ENCODE data around the gene CNTN4.

The CNTN4 gene

DNA sequence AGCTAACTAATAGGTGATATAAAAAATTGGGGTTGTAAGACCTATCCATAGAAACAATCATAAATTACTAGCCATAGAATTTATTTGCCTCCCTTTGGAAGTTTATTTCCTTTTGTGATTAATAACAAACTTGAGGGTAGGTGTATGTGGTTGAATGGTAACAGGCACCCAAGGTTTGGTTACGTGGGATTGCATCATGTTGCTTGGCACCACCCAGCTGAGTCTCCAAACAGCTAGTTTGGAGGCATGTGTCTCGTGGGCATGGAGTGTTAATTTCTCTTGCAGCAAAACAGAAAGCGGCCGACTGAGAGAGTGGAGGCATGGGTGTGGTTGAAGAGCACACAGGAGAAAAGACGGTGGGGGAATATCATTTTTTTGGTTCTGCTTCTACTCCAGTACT is 441.4 kb downstream of the CNTN4 start:
- TF ChIP-seq, protein P1, sequence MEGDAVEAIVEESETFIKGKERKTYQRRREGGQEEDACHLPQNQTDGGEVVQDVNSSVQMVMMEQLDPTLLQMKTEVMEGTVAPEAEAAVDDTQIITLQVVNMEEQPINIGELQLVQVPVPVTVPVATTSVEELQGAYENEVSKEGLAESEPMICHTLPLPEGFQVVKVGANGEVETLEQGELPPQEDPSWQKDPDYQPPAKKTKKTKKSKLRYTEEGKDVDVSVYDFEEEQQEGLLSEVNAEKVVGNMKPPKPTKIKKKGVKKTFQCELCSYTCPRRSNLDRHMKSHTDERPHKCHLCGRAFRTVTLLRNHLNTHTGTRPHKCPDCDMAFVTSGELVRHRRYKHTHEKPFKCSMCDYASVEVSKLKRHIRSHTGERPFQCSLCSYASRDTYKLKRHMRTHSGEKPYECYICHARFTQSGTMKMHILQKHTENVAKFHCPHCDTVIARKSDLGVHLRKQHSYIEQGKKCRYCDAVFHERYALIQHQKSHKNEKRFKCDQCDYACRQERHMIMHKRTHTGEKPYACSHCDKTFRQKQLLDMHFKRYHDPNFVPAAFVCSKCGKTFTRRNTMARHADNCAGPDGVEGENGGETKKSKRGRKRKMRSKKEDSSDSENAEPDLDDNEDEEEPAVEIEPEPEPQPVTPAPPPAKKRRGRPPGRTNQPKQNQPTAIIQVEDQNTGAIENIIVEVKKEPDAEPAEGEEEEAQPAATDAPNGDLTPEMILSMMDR (IDR thresholded peaks at IDR 0.05; ENCODE audit: low read depth, low read length): no peak
- no peak overlapping the region for H3K4me3 ChIP-seq (ENCODE audit: low read depth, low read length)

DNA sequence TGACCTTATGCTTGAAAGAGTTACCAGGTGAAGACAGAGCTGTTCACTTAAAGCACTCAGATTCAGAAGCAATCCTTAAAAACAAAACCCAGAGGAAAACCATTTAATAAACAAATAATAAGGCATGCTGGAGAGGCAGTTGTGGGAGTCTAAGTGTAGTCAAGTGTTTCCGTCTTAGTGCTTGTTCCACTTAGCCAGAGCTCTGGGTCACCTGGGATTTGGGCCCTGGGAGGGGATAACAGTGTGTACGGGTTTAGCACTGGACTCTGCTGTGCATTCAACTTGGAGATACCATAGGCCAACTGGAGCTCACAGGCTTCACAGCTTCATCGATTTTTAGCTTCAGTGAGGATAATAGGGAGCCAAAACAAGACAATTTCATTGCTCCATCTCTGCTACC is 444.6 kb downstream of the CNTN4 start:
- TF ChIP-seq, protein P1 (IDR thresholded peaks at IDR 0.05; ENCODE audit: low read depth, low read length): no peak
- H3K4me3 ChIP-seq (ENCODE audit: low read depth, low read length): no peak overlapping the region

DNA sequence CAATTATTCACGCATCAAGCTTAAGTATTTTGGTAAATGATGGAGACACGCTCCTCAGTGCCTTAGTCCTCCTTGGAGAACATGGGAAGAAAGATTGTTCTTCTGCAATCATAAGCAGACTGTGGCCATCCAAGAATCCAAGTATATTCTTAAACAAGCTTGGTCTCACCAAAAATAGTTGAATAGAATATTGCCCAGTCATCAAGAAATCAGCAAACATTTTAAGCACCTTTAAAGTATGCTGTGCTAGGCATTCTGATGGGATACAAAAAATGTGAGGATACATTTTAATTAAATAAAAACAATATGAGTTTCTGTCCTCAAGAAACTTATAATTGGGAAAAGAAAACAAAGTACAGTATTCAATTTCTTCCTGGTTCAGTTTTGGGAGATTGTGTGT is 445.5 kb downstream of the CNTN4 start:
- H3K4me3 ChIP-seq (ENCODE audit: low read depth, low read length): no peak overlapping the region
- TF ChIP-seq, protein P1 (IDR thresholded peaks at IDR 0.05; ENCODE audit: low read depth, low read length): no peak

DNA sequence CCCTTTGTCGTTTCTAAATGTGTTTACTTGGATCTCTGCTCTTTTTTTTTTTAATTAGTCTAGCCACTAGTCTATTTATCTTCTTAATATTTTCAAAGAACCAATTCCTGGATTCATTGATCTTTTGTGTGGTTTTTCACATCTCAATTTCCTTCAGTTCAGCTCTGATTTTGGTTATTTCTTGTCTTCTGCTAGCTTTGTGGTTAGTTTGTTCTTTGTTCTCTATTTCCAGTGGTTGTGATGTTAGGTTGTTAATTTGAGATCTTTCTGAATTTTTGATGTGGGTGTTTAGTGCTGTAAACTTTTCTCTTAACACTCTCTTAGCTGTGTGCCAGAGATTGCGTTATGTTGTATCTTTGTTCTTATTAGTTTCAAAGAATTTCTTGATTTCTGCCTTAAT is 446.1 kb downstream of the CNTN4 start:
- no peak overlapping the region for H3K4me3 ChIP-seq (ENCODE audit: low read depth, low read length)
- TF ChIP-seq, protein P1 (IDR thresholded peaks at IDR 0.05; ENCODE audit: low read depth, low read length): no peak

DNA sequence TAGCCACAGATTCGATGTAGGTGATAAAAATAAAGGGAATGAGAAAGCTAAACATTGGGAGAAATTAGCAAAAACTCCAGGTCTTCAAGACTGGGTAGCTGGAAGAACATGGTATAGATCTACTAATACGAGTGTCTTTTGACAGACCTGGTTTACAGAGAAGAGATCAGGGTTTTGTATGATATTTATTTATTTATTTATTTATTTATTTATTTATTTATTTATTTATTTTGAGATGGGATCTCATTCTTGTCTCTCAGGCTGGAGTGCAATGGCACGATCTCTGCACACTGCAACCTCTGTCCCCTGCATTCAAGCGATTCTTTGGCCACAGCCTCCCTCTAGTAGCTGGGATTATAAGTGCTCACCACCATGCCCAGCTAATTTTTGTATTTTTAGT is 448.4 kb downstream of the CNTN4 start:
- TF ChIP-seq, protein P1 (IDR thresholded peaks at IDR 0.05; ENCODE audit: low read depth, low read length): no peak
- no peak overlapping the region for H3K4me3 ChIP-seq (ENCODE audit: low read depth, low read length)

DNA sequence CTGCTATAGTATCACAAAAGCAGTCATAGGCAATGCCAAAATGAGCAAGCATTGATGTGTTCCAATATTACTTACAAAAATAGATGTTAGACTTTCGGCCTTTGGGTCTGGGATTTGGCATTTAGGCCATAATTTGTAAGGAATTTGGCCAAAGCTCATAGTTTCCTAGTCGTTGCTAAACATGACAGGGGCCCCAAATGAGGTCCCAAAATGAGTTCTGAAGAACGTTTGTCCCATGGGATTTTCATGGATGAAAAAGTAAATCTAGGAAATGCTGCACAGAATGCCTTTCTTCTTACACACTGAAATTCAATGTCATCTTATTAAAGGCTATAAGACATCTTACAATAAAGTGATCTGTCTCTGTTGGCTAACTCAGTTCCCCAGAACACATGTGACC is 456.0 kb downstream of the CNTN4 start:
- TF ChIP-seq, protein P1 (IDR thresholded peaks at IDR 0.05; ENCODE audit: low read depth, low read length): no peak
- H3K4me3 ChIP-seq (ENCODE audit: low read depth, low read length): no peak overlapping the region

DNA sequence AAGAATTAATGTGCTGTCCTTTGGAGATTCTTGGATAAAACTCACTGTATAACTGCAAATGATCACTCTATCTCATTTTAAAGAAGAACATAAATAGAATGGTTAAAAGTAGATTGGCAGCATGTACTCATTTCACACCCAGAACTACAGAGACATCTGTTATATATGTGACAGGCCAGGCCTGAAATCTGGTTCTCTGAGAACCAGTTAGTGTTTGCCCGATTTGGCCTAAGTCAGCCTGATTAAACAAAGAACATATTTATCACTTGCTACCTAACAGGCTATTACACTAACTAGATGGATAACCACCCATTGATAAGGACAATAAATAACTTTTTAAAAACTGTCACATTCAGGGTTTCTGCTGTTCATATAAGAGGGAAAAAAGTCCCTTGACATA is 460.1 kb downstream of the CNTN4 start:
- H3K4me3 ChIP-seq (ENCODE audit: low read depth, low read length): no peak overlapping the region
- TF ChIP-seq, protein P1 (IDR thresholded peaks at IDR 0.05; ENCODE audit: low read depth, low read length): no peak

All from WI38 (cell line).